GM12892 (cell line): Measurements from ENCODE around the gene PDZD2.

ENCODE experiments used
- DNase-seq: peaks from one replicate; pipeline ENCODE4 v3.0.0; 2011; ENCODE audit not compliant: insufficient read length
- FAIRE-seq: peaks from 2 replicates; lab custom pipeline; 2011; peaks lifted over from hg19 to GRCh38; lab: Jason Lieb, UNC
- POLR2A ChIP-seq: IDR thresholded peaks from 2 replicates; pipeline ENCODE4 v1.6.1; 2011; ENCODE audit warnings: low read depth, low read length, control low read depth
- POLR2AphosphoS5 ChIP-seq: IDR thresholded peaks from 2 replicates; pipeline ENCODE4 v1.6.1; 2011; ENCODE audit warnings: low read depth, low read length, control low read depth
- TAF1 ChIP-seq: IDR thresholded peaks from 2 replicates; pipeline ENCODE4 v1.6.1; 2011; ENCODE audit warnings: low read depth, mild to moderate bottlenecking, control low read depth, low read length, borderline replicate concordance

PDZD2 gene

GRCh38 chr5:31748458-31749172 is 109.7 kb downstream of the PDZD2 start:
- FAIRE-seq (no peak), DNase-seq (no peak)

DNA sequence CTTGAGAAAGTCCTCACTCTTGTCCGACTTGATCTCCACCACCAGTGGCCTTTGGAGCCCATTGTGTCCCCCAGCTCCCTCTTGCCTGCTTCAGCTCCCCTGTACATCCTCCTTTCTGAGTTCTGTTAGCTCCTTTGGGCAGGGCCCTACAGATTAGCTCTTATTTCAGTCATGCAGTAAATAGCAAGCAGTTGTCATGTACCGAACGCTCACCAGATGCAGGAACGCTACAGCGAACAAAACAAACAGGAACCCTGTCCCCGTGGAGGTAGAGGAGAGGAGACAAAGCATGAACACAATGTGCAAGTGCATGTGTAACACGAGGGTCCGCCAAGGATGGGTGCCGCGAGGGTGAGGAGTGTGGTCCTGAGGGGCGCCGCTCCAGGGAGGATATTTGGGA is 111.3 kb downstream of the PDZD2 start:
- no peak for TF ChIP-seq POLR2AphosphoS5
- TF ChIP-seq POLR2A, result no peak
- TF ChIP-seq TAF1, result no peak
- FAIRE-seq, result no peak

More at GRCh38 chr5:31748458-31749172, 109.7 kb downstream of the PDZD2 start:
- TF ChIP-seq POLR2A, result no peak
- no peak for TF ChIP-seq TAF1
- no peak for TF ChIP-seq POLR2AphosphoS5

GRCh38 chr5:31751610-31752009 is 112.7 kb downstream of the PDZD2 start:
- FAIRE-seq, result no peak

More for the DNA sequence above, 111.3 kb downstream of the PDZD2 start:
- DNase-seq, result no peak

DNA sequence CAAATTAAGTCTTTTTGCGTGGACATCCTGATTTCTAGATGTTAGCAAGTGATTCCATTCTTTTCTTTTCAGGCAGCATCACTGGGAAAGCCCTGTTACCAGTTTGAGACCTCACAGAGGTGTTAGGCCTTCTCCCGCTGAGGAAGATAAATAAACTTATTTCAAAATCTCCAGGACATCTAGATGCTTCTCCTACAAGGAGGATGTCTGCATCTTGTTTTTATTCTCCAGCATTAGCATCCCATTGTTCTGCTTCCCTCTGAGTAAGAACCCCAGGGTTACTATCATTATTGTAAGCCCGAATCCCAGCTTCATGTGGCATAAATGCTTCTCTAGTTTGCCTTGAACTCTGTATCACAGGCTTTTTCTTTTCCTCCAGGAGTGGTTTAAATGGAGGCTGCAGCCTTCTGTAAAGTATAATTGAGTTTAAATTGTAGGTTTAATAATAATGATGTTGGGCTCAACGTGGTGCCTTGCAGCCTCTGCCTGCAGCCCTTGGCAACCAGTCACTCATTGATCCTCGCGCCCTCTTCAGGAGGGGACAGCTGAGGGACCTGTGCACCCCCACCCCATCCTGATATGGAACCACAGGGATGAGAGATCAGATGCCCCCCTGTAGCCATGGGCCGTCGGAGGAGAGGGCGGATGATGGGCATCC is 114.9 kb downstream of the PDZD2 start:
- TF ChIP-seq POLR2A (no peak), TAF1 (no peak), POLR2AphosphoS5 (no peak)
- FAIRE-seq (no peak), DNase-seq (no peak)

More at GRCh38 chr5:31751610-31752009, 112.7 kb downstream of the PDZD2 start:
- TF ChIP-seq TAF1 (no peak), POLR2AphosphoS5 (no peak), POLR2A (no peak)
- no peak for DNase-seq

DNA sequence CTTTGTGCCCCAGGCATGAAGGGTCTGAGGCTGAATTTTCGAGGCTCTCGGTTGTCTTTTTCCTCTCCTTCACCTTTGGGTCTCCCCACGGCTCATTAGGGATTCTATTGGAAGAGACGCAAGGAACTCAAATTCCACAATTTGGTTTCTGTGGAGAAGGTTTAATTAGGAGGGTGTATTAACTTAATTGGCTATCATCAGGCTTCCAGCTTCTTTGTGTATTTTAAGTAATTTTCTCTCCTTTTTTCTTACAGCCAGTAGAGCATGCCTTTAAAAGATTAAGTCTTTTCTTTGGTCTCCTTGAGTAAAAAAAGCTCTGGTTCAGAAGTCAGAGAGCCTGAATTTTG is 115.4 kb downstream of the PDZD2 start:
- no peak for FAIRE-seq
- TF ChIP-seq POLR2A, result no peak
- no peak for TF ChIP-seq TAF1
- TF ChIP-seq POLR2AphosphoS5, result no peak
- DNase-seq, result no peak

DNA sequence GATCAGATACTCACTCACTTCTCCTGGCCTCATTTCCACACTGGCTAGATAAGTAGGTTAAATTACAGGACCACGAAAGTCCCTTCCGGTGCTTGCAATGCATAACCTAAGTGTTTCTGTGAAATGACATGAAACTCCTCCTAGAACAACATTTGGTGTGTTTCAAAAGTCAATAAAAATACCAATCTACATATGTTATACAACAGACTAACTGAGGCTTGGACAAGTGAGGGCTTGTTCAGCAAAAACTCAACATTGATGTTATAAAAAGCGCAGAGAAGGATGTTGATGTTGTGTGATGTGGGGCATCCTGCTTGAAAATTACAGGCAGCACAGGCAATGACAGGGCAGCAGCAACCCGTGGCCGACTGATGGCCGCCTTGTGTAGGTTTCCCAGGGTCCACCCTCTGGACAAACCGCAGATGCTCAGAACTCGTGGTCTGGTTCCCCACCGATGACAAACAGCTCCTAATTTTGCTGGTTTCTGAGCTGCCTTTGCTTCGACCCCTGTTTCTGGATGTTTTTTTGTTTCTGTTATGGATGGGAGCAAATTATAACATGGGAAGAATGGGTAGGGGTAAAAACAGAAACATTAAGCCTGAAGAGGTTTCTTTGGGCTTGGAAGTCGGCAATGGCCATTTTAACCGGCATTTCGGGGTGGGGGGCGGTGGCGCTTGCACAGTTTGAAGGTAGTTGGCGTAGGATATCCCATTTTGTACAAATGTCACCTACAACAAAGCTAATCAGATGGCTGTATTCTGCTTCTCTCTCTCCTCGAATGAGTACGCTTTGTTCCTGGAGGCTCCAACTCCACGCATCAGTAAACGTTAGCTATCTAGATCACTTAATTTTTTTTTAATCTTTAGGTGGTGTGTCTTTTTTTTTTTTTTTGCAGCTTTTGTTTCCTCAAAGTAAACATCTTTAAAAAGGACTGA is 116.1 kb downstream of the PDZD2 start:
- FAIRE-seq (no peak), DNase-seq (no peak)
- TF ChIP-seq POLR2AphosphoS5, result no peak
- no peak for TF ChIP-seq TAF1
- no peak for TF ChIP-seq POLR2A

- FAIRE-seq (no peak), DNase-seq (no peak)
- TF ChIP-seq TAF1, result no peak
- no peak for TF ChIP-seq POLR2AphosphoS5
- no peak for TF ChIP-seq POLR2A
Measured at GRCh38 chr5:31755676-31756230, 116.8 kb downstream of the PDZD2 start.

GRCh38 chr5:31757806-31758205 is 118.9 kb downstream of the PDZD2 start:
- no peak for FAIRE-seq
- TF ChIP-seq POLR2AphosphoS5 (no peak), POLR2A (no peak), TAF1 (no peak)
- no peak for DNase-seq

GRCh38 chr5:31758803-31759425 is 120.0 kb downstream of the PDZD2 start:
- TF ChIP-seq POLR2AphosphoS5, result no peak
- no peak for TF ChIP-seq TAF1
- no peak for TF ChIP-seq POLR2A
- FAIRE-seq, result no peak
- no peak for DNase-seq

- FAIRE-seq (no peak), DNase-seq (no peak)
- no peak for TF ChIP-seq POLR2A
- no peak for TF ChIP-seq TAF1
- TF ChIP-seq POLR2AphosphoS5, result no peak
Measured at GRCh38 chr5:31759925-31760324, 121.0 kb downstream of the PDZD2 start.
